Activated CD4-positive, alpha-beta T cell treated with anti-CD3 and anti-CD28 coated beads for 1 hour (primary cell): ENCODE results near the gene KATNAL2.

Experiments
- DNase-seq: peaks from one replicate; pipeline ENCODE4 v3.0.0-alpha.2; 2020

The KATNAL2 gene

DNA sequence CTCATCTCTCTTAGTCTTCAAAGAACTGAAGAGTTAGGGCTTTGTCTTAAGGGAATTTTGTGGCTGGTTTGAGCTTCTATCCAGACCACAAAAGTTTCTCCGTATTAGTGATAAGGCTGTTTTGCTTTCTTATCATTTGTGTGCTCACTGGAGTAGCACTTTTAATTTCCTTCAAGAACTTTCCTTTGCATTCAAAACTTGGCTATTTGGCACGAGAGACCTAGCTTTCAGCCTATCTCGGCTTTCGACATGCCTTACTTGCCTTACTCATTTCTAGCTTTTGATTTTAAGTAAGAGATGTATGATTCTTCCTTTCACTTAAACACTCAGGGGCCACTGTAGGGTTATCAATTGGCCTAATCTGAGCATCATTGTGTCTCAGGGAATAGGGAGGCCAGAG lies 203.0 kb downstream of the KATNAL2 start:
- DNase-seq = no peak

DNA sequence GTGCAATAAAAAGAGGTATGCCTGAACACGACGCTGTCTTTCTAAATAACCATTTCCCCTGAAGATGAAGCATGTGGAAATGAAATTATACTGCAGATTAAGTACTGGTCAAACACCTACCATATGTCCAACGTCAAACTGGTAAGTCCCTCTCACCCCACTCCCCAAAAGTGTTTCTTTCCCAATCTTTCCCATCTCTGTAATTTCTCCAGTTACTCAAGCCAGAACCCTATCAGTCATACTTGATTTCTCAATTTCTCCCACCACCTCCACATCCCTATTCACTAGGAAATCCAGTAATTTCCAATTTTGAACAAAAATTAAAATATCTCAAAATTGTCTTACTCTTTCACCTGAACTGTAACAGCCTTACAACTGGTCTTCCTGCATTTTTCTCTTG lies 203.7 kb downstream of the KATNAL2 start:
- no peak for DNase-seq

DNA sequence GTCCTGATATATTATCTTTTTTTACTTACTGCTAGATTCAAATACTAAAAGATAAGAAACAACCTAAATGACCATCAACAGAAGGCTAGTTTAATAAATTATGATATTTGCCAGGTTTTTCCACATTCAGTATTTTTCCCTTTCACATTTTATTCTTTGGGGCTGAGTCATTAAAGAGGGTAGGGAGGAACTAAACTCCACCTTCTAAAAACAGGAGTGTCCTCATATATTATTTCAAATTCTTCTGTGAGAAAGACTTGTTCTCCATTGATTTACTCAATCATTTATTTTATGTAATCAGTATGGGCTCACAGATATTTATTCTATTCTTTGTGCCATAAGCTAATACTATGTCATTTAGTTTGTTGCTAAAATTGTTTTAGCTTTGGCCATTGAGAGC lies 223.9 kb downstream of the KATNAL2 start:
- no peak for DNase-seq

DNA sequence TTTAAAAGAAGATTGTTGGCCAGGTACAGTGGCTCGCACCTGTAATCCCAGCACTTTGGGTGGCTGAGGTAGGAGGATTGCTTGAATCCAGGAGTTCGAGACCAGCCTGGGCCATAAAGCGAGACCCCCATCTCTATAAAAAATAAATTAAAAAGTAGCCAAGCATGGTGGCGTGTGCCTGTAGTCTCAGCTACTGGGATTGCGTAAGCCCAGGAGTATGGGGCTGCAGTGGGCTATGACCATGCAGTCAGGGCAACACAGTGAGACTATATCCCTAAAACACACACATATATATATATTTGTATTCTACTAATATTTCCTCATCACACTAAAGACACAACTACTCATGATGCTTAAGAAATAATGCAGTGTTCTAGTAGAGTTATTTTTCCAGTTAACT lies 225.8 kb downstream of the KATNAL2 start:
- DNase-seq = no peak

DNA sequence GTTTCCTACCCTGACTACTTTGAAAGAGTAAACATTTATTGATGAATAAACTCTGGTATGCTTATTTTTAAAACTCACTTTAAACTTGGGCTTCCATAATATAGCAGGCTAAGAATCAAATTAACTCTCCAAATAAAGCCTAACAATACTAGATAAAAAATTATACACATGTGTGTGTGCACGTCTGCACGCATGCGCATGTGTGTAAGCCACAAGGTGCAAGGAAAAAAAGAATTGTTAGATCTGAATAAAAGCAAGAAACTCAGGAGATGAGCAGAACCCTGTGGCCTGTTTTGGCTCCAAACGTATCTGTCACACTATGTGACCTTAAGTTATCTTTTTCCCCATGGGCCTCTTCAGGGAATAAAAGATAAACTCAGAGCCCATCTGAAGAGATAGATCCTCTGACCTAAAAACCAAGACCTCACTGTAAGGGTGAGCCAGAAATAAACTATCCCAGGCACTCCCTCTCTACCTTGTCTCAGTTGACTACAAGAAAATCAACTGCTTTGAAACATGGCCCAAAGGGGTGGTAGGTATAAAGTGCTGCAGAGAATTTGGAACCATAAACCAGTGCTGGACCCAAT lies 226.6 kb downstream of the KATNAL2 start:
- no peak for DNase-seq

DNA sequence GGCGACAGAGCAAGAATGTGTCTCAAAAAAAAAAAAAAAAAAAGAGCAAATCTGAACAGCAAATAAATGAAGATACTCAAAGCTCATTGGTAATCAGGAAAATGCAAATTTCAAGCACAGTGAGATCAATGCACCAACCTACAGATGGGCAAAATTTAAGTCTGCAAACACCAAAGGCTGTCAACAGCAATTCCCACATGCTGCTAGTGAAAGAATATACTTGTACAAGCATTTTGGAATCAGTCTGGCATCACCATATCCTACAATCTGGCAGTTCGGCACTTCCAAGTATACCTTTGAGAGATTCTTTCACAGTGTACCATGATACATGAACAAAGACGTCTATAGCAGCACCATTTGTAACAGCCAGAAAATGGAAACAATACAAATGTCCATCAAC lies 228.8 kb downstream of the KATNAL2 start:
- no peak for DNase-seq

DNA sequence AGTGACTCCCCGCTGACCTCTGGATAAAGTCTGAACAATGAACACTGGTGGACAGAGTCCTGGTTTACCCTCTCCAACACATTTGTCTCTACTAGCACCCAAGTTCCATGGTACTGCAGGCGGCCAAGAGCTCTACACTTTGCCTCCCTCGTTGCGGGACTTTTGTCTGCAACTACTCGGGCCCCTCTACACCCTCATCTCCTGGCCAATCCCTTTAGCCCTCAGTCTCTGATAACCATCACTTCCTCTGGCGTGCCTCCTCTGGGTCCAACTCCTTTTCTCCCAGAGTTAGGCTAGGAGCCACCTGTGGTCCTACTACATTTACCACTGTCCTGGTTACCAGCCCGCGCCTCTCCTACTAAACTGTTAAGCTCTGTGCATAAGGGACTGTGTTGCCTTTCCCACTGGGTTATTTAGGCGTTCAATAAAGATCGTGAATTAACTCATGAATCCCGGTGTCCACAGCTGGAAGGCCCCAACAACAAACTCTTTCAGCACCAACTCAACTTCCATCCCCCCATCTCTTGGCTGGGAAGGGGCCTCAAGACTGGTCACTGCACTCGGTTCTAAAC lies 232.1 kb downstream of the KATNAL2 start:
- no peak for DNase-seq

DNA sequence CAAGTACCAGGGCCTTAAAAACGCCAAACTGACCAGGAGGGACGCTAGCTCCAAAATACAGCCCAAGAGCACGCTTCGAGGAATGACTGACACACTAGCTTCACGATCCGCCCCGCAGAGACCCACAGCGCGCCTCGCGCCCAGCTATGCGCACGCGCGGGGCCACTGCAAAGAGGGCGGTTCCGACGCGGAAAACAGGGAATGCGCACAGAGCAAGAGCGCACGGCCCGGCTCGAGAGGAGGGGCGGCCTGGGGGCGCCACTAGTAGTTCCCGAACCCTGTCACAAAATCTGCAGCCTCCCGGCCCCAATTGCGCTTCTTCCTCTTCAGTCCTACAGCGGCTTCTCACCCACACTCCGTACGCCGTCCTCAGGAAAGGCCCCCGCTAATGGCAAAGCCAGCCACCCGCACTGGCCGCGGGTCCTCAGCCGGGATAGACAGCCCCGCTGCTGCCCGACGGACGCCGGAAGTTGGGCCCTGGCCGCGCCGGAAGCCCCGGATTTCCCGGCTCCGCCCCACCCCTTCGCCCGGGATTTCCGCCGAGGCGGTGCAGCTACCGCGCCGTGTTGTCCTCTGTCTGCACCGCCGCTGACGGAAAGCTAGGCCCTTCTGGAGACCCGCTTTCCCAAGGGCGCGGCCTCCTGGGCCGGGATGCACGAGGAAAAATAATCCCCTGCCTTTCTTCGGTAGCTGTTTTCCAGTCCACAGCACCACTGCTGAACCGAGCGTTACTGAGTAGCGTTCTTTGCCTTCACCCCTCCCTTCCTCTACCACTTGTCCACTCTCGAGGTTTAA lies 232.8 kb downstream of the KATNAL2 start, which contains the start of gene HDHD2:
TSS of gene HDHD2 (minus strand) at position 472 of the 795 bp plus-strand sequence. CDS start 14,061 bp downstream, outside the sequence.
- DNase-seq = peak; percentile 53

DNA sequence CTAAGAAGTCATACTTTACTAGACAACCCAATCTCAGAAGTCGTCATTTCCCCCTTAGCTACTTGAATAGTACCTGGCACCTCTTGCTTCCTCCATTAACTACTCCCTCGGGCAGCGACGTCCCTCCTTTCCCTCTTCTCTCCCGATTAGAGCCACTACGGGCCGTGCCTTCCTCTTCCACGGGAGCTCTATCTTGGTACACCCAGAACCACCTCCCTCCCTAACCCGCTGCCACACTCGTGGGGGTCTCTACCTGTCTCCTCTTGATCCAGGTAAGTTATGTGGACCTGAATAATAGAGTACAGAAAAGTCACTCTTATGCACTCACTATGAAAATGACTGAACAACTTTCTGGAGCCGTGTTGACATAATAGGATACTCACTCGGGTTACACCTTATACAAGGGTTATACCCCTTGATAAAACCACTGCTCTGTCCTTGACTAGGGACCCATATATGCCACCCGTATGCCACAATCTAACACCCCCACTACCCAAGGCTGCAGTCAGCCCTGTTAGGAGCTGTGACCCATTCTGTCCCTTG lies 233.5 kb downstream of the KATNAL2 start:
- DNase-seq = no peak

DNA sequence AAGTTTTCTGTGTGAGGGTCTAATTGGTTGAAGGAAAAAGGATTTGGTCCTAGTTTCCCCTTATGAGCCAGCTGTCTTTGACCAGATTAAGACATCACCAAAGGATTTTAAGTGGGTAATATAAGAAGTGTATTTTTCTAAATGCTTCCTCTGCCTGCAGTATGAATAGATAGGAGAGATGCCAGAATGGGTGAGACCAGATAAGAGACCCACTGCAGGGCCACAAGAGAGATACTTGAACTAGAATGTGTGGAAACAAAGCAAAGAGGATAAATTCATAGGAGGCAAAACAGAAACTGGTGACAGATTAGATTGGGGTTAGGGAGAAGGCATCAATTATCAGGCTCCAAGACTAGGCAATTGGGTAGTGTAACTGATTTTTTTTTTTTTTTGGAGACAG lies 234.0 kb downstream of the KATNAL2 start:
- no peak for DNase-seq
